ENCODE results near the gene PPP3CB. TPM values are rescaled to one million over a fixed set of nuclear protein-coding genes. Genes with fewer than 3 reads are reported as not detected.

Gene PPP3CB
- total RNA-seq, 4 donors from 2014 or later: 60.1 to 91.6 (median 68.7) TPM

- no peak overlapping the region for H3K4me3 ChIP-seq
- in situ Hi-C loops (cut with MboI; ENCODE audit: low sequenced_read_pairs in 4 of 4): loop anchor here in 3 of 4 donors (5.0 to 25.0 kb wide), 2 partner anchors 107 to 227 kb away; partner anchors contain the start of gene MYOZ1 (in 3 of the 3)
- ATAC-seq: no peak
- intact Hi-C loops (cut with DNase I; ENCODE audit: low total_unique reads): no loop called here
- no peak for DNase-seq
- H3K27me3 ChIP-seq: no peaks in the 10 kb centered on the region
- peaks cover 0 to 95% of the 10 kb centered on the region in 2 donors for H3K36me3 ChIP-seq
- peaks cover 21 to 36% of the 10 kb centered on the region in 2 donors for H3K4me1 ChIP-seq
- peak overlapping the region in 3 of 4 donors; percentile 19 to 76 (median 37) for H3K27ac ChIP-seq
- H3K9me3 ChIP-seq: no peaks in the 10 kb centered on the region
- TF ChIP-seq POLR2A (IDR thresholded peaks at IDR 0.05): no peak
- TF ChIP-seq CTCF (IDR thresholded peaks at IDR 0.05 in 4 of 5, conservative IDR thresholded peaks at IDR 0.05 in 1 of 5): no peak
These were observed 39.0 kb upstream of the PPP3CB start for GRCh38 chr10:73534857-73535256.

- H3K9me3 ChIP-seq: no peaks in the 10 kb centered on the region
- H3K36me3 ChIP-seq: peaks cover 4 to 92% of the 10 kb centered on the region in 2 donors
- H3K27me3 ChIP-seq: no peaks in the 10 kb centered on the region
- ATAC-seq (peak; percentile 67 to 91), DNase-seq (peak; percentile 15 to 65)
- no peak for TF ChIP-seq POLR2A (IDR thresholded peaks at IDR 0.05)
- TF ChIP-seq CTCF (IDR thresholded peaks at IDR 0.05 in 4 of 5, conservative IDR thresholded peaks at IDR 0.05 in 1 of 5): peak; percentile 77 to 89 (median 86)
- in situ Hi-C loops (cut with MboI; ENCODE audit: low sequenced_read_pairs in 4 of 4) (loop anchor here in 2 of 4 donors (5.0 to 25.0 kb wide), 2 partner anchors 113 to 233 kb away; partner anchors contain the start of gene MYOZ1 (in 1 of the 2)), intact Hi-C loops (cut with DNase I; ENCODE audit: low total_unique reads) (loop anchor here (1.0 to 2.0 kb wide), 2 partner anchors 48 to 115 kb away; no protein-coding TSS in a partner anchor)
- peak overlapping the region; percentile 51 to 78 (median 58) for H3K27ac ChIP-seq
- peaks cover 18 to 25% of the 10 kb centered on the region in 2 donors for H3K4me1 ChIP-seq
- no peak overlapping the region for H3K4me3 ChIP-seq
These were observed 33.4 kb upstream of the PPP3CB start for GRCh38 chr10:73529089-73529832.

GRCh38 chr10:73522263-73522662 is 26.4 kb upstream of the PPP3CB start:
- H3K27me3 ChIP-seq: no peaks in the 10 kb centered on the region
- H3K36me3 ChIP-seq: peaks cover 11 to 100% of the 10 kb centered on the region in 2 donors
- no peak overlapping the region for H3K4me3 ChIP-seq
- H3K4me1 ChIP-seq: no peaks in the 10 kb centered on the region
- in situ Hi-C loops (cut with MboI; ENCODE audit: low sequenced_read_pairs in 4 of 4) (no loop called here), intact Hi-C loops (cut with DNase I; ENCODE audit: low total_unique reads) (no loop called here)
- DNase-seq (no peak), ATAC-seq (no peak)
- no peaks in the 10 kb centered on the region for H3K9me3 ChIP-seq
- peak overlapping the region in 2 of 4 donors; percentile 27 to 28 for H3K27ac ChIP-seq
- no peak for TF ChIP-seq CTCF (IDR thresholded peaks at IDR 0.05 in 4 of 5, conservative IDR thresholded peaks at IDR 0.05 in 1 of 5)
- TF ChIP-seq POLR2A (IDR thresholded peaks at IDR 0.05): no peak

GRCh38 chr10:73519336-73519735 is 23.5 kb upstream of the PPP3CB start:
- no peaks in the 10 kb centered on the region for H3K27me3 ChIP-seq
- no peaks in the 10 kb centered on the region for H3K9me3 ChIP-seq
- H3K27ac ChIP-seq: peak overlapping the region in 1 of 4 donors; percentile 63
- ATAC-seq: no peak
- no peak for DNase-seq
- H3K36me3 ChIP-seq: peaks cover 7 to 100% of the 10 kb centered on the region in 2 donors
- in situ Hi-C loops (cut with MboI; ENCODE audit: low sequenced_read_pairs in 4 of 4): no loop called here
- no peak overlapping the region for H3K4me3 ChIP-seq
- H3K4me1 ChIP-seq: no peaks in the 10 kb centered on the region
- intact Hi-C loops (cut with DNase I; ENCODE audit: low total_unique reads): no loop called here
- no peak for TF ChIP-seq POLR2A (IDR thresholded peaks at IDR 0.05)
- TF ChIP-seq CTCF (IDR thresholded peaks at IDR 0.05 in 4 of 5, conservative IDR thresholded peaks at IDR 0.05 in 1 of 5): no peak

Measured in gastrocnemius medialis (tissue), 4 donors.